Adrenal gland (tissue), 12 donors: ENCODE results near the gene ABL1. TPM values are rescaled to one million over a fixed set of nuclear protein-coding genes. Genes with fewer than 3 reads are reported as not detected.

Source experiments
- DNase-seq, 7 donors: peaks; one replicate each; pipeline ENCODE4 v3.0.0-alpha.2; 2019 to 2020
- H3K27ac ChIP-seq, 5 donors: fragments of 200-600 bp; sonication (generic) in 4 of 5; 1 replicate in 3 of 5; 2 replicates in 2 of 5; pipeline versions ENCODE4 v1.5.1 to v1.8.0; 2016 to 2020; ENCODE audit warnings: mild to moderate bottlenecking in 1 of 5
- H3K27me3 ChIP-seq: fragments of 200-600 bp; 2 replicates; pipeline ENCODE4 v1.8.0; 2021
- H3K36me3 ChIP-seq, 2 donors: fragments of 200-600 bp; replicated peaks in 1 of 2; 1 replicate in 1 of 2; 2 replicates in 1 of 2; pipeline versions ENCODE4 v1.5.1 to v1.8.0; 2018 to 2022
- H3K4me1 ChIP-seq, 2 donors: fragments of 200-600 bp; replicated peaks in 1 of 2; 1 replicate in 1 of 2; 2 replicates in 1 of 2; pipeline versions ENCODE4 v1.5.1 to v1.8.0; 2018 to 2021
- H3K4me3 ChIP-seq, 4 donors: fragments of 200-600 bp; sonication (generic) in 3 of 4; one replicate each; pipeline ENCODE4 v1.5.1; 2016 to 2018
- H3K9me3 ChIP-seq, 3 donors: fragments of 200-600 bp; sonication (generic) in 1 of 3; replicated peaks in 1 of 3; 1 replicate in 2 of 3; 2 replicates in 1 of 3; pipeline versions ENCODE4 v1.5.1 to v1.8.0; 2016 to 2021
- CTCF ChIP-seq, 6 experiments: fragments of 450-650 bp in 4 of 6; fragments of 200-600 bp in 2 of 6; sonication (generic) in 1 of 6; IDR thresholded peaks; 1 replicate in 5 of 6; 2 replicates in 1 of 6; pipeline versions ENCODE4 v1.5.1 to v1.8.0; 2016 to 2021; ENCODE audit warnings: antibody characterized with exemption in 6 of 6, mild to moderate bottlenecking in 2 of 6, moderate library complexity in 1 of 6
- POLR2A ChIP-seq, 2 donors: fragments of 450-650 bp; IDR thresholded peaks; one replicate each; pipeline ENCODE4 v1.6.1; 2017; ENCODE audit warnings: antibody characterized with exemption in 2 of 2, mild to moderate bottlenecking in 2 of 2, moderate library complexity in 1 of 2
- WGBS, 4 donors: extraction: QIAGEN DNeasy Blood & Tissue Kit in 2 of 4; methylation state at CpG; one replicate each; pipeline versions ENCODE4 v1.1.5 to v1.1.7; 2013 to 2017; 5-methylcytosine and 5-hydroxymethylcytosine counted together
- intact Hi-C, 2 donors: fragments of 100-400 bp; cut with DNase I; formaldehyde crosslinking; loops; one replicate each; pipeline versions ENCODE4 v1.14.1 to v1.15.0; 2022 to 2023
- polyA plus RNA-seq, 3 donors: library from polyadenylated mRNA; stranded (reverse); fragments of 200-250 nt in 2 of 3; fragments of 350-450 nt in 1 of 3; fragmentation: Illumina TruSeq in 1 of 3; extraction: RNeasy Lipid Tissue Mini Kit (QIAGEN cat#74804) in 1 of 3; gene quantifications; one replicate each; pipeline ENCODE4 v1.2.3, GENCODE V29; 2013 to 2014
- total RNA-seq, 9 donors: library from RNA; depleted of rRNA in 4 of 9; stranded (reverse); fragments of >200 nt in 4 of 9; fragments of 120-200 nt in 1 of 9; fragmentation: NEBNext Ultra II Directional in 1 of 9; extraction: Animal tissue kit (Norgen Biotek cat#: 25700) in 1 of 9; gene quantifications; one replicate each; pipeline versions ENCODE4 v1.1.0 to v1.2.4, GENCODE V29; 2013 to 2023
- donor health status: healthy with polysubstance abuse.
- donor health status: Bipolar disorder and iron deficiency.
- donor health status: DM: yes; HTN: yes; CAD: no.
- donor health status: DM: no; HTN: no; CAD: no.
- donor health status: DM: no; HTN: no; CAD: no.
- donor health status: DM: yes; HTN: yes; CAD: no.

Gene ABL1
- total and polyA plus RNA-seq, 12 donors = 27.2 to 83.2 (median 45.7) TPM

- H3K27me3 ChIP-seq = no peaks in the 10 kb centered on the region
- H3K4me1 ChIP-seq = no peaks in the 10 kb centered on the region
- 69 to 79% (median 75%) methylated on average over 21 to 35 of the region's 35 CpGs for WGBS, 4 donors
- TF ChIP-seq CTCF (IDR thresholded peaks at IDR 0.05) (no peak), POLR2A (IDR thresholded peaks at IDR 0.05) (peak in 1 of 2 donors; percentile 34)
- peaks cover 0 to 92% of the 10 kb centered on the region in 2 donors for H3K36me3 ChIP-seq
- H3K4me3 ChIP-seq = no peak overlapping the region
- peak overlapping the region; percentile 36 to 85 (median 54) for H3K27ac ChIP-seq
- H3K9me3 ChIP-seq = no peaks in the 10 kb centered on the region
- peak; percentile 59 to 93 (median 86) for DNase-seq
- intact Hi-C loops = loop anchor here in 1 of 2 donors (5.0 kb wide), 1 partner anchor 47 kb away; no protein-coding TSS in a partner anchor
Measured at GRCh38 chr9:130885484-130886375, 50.7 kb downstream of the ABL1 start.

- 85 to 92% (median 91%) methylated on average over 17 to 23 of the region's 23 CpGs for WGBS, 4 donors
- intact Hi-C loops = loop anchor here in 1 of 2 donors (5.0 kb wide), 1 partner anchor 45 kb away; no protein-coding TSS in a partner anchor
- Histone ChIP-seq H3K36me3 (peaks cover 0 to 82% of the 10 kb centered on the region in 2 donors), H3K4me3 (no peak overlapping the region), H3K27me3 (no peaks in the 10 kb centered on the region), H3K4me1 (no peaks in the 10 kb centered on the region), H3K9me3 (no peaks in the 10 kb centered on the region), H3K27ac (no peak overlapping the region)
- no peak for TF ChIP-seq POLR2A (IDR thresholded peaks at IDR 0.05)
- DNase-seq = no peak
Measured at GRCh38 chr9:130886981-130887380, 51.9 kb downstream of the ABL1 start.

- intact Hi-C loops = loop anchor here in 1 of 2 donors (5.0 kb wide), 1 partner anchor 45 kb away; no protein-coding TSS in a partner anchor
- no peaks in the 10 kb centered on the region for H3K9me3 ChIP-seq
- H3K4me3 ChIP-seq = no peak overlapping the region
- TF ChIP-seq CTCF (IDR thresholded peaks at IDR 0.05) (no peak), POLR2A (IDR thresholded peaks at IDR 0.05) (no peak)
- 87 to 90% (median 88%) methylated on average over 24 to 25 of the region's 25 CpGs for WGBS, 4 donors
- H3K27ac ChIP-seq = no peak overlapping the region
- H3K27me3 ChIP-seq = no peaks in the 10 kb centered on the region
- H3K36me3 ChIP-seq = peaks cover 0 to 75% of the 10 kb centered on the region in 2 donors
- no peak for DNase-seq
- H3K4me1 ChIP-seq = no peaks in the 10 kb centered on the region
Measured at GRCh38 chr9:130887494-130888144, 52.6 kb downstream of the ABL1 start.

GRCh38 chr9:130888146-130888885 is 53.3 kb downstream of the ABL1 start:
- no peak for DNase-seq
- peaks cover 0 to 75% of the 10 kb centered on the region in 2 donors for H3K36me3 ChIP-seq
- no peaks in the 10 kb centered on the region for H3K27me3 ChIP-seq
- H3K27ac ChIP-seq = no peak overlapping the region
- H3K9me3 ChIP-seq = no peaks in the 10 kb centered on the region
- TF ChIP-seq POLR2A (IDR thresholded peaks at IDR 0.05) (no peak), CTCF (IDR thresholded peaks at IDR 0.05) (no peak)
- WGBS, 4 donors = 85 to 97% (median 93%) methylated on average over 16 to 22 of the region's 22 CpGs
- intact Hi-C loops = loop anchor here in 1 of 2 donors (5.0 kb wide), 1 partner anchor 44 kb away; no protein-coding TSS in a partner anchor
- no peaks in the 10 kb centered on the region for H3K4me1 ChIP-seq
- H3K4me3 ChIP-seq = no peak overlapping the region
